ENCODE data around the gene TRAM2. TPM values are rescaled to one million over a fixed set of nuclear protein-coding genes. Genes with fewer than 3 reads are reported as not detected.
A peak's percentile ranks its signal among the peaks of the same experiment; 100 is the strongest.

The TRAM2 gene
- total and polyA plus RNA-seq, 2 of the 13 experiments (the other 11 are each of a cell fraction or from before 2014, with no cell fraction given) = 49.1 to 72.5 TPM

DNA sequence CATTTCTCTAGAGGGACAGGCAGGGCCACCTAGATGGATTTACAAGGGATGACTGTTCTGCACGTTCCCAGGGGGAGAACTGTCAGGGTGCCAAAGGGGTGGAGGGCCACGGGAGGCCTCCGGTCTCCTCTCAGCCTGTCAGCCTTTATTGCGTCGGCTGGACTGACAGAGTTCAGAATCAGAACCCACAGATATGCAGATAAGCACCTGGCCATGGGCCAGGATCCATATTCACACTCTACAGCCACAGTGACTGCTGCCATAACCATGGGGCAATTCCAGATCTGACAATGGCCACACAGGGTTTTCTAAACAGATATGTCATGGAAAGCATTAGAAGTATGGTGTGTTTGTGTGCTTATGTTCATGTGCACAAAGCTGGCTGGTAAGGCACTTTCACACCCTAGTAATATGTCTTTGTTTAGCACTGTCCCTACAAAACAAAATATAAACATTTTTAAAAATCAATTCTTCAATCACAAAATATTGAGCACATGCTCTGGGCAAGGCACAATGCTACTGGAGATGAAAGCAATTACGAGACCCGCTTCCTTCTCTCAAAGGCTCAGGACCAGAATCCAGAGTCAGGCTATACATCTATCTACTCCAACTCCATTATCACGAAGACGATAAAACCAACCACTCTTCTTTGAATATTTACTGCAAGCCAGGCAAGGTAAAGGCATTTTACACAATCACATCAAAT lies 29.1 kb downstream of the TRAM2 start (continued):
- peak; percentile 12; the same call in 1 of the 2 replicates for TF ChIP-seq SMC3 (IDR thresholded peaks at IDR 0.05; ENCODE audit: low read length)
- 0 out of 2 replicates have a peak, but pooled peaks have one; percentile 27 for TF ChIP-seq ZNF652 (CRISPR knock-in tag; IDR thresholded peaks at IDR 0.05; ENCODE audit: borderline replicate concordance, low read depth)
- peak; percentile 37; the same call in 1 of the 2 replicates for TF ChIP-seq TARDBP (CRISPR knock-in tag; IDR thresholded peaks at IDR 0.05)
- TF ChIP-seq TGIF2 (CRISPR knock-in tag; IDR thresholded peaks at IDR 0.05) = peak; percentile 73; the same call in 1 of the 2 replicates
- TF ChIP-seq, protein P1, sequence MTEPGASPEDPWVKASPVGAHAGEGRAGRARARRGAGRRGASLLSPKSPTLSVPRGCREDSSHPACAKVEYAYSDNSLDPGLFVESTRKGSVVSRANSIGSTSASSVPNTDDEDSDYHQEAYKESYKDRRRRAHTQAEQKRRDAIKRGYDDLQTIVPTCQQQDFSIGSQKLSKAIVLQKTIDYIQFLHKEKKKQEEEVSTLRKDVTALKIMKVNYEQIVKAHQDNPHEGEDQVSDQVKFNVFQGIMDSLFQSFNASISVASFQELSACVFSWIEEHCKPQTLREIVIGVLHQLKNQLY (CRISPR knock-in tag; IDR thresholded peaks at IDR 0.05) = 0 out of 2 replicates have a peak, but pooled peaks have one; percentile 38
- peak; percentile 26; the same call in 1 of the 2 replicates for TF ChIP-seq ZNF605 (CRISPR knock-in tag; IDR thresholded peaks at IDR 0.05)
- TF ChIP-seq, protein P2, sequence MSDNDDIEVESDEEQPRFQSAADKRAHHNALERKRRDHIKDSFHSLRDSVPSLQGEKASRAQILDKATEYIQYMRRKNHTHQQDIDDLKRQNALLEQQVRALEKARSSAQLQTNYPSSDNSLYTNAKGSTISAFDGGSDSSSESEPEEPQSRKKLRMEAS (IDR thresholded peaks at IDR 0.05) = peak; percentile 64
- peak; percentile 74 for TF ChIP-seq TEAD3 (CRISPR knock-in tag; optimal IDR thresholded peaks at IDR 0.05; ENCODE audit: borderline replicate concordance)
- TF ChIP-seq, protein P3, sequence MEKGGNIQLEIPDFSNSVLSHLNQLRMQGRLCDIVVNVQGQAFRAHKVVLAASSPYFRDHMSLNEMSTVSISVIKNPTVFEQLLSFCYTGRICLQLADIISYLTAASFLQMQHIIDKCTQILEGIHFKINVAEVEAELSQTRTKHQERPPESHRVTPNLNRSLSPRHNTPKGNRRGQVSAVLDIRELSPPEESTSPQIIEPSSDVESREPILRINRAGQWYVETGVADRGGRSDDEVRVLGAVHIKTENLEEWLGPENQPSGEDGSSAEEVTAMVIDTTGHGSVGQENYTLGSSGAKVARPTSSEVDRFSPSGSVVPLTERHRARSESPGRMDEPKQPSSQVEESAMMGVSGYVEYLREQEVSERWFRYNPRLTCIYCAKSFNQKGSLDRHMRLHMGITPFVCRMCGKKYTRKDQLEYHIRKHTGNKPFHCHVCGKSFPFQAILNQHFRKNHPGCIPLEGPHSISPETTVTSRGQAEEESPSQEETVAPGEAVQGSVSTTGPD (CRISPR knock-in tag; IDR thresholded peaks at IDR 0.05) = peak; percentile 69; the same call in 1 of the 2 replicates
- TF ChIP-seq, protein P4, sequence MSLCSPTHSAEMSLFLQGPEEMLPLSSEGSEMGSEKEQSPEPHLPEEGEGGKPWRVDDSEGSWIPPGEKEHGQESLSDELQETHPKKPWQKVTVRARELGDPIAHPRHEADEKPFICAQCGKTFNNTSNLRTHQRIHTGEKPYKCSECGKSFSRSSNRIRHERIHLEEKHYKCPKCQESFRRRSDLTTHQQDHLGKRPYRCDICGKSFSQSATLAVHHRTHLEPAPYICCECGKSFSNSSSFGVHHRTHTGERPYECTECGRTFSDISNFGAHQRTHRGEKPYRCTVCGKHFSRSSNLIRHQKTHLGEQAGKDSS (CRISPR knock-in tag; IDR thresholded peaks at IDR 0.05; ENCODE audit: borderline replicate concordance, low read depth) = 0 out of 2 replicates have a peak, but pooled peaks have one; percentile 38
- TF ChIP-seq HOXA5 (CRISPR knock-in tag; IDR thresholded peaks at IDR 0.05) = peak; percentile 37; the same call in 1 of the 2 replicates
- peak; percentile 76 for TF ChIP-seq ETV5 (CRISPR knock-in tag; IDR thresholded peaks at IDR 0.05; ENCODE audit: borderline replicate concordance)
- TF ChIP-seq ZNF777 (CRISPR knock-in tag; IDR thresholded peaks at IDR 0.05) = 0 out of 2 replicates have a peak, but pooled peaks have one; percentile 9
- TF ChIP-seq BRCA1 (CRISPR knock-in tag; IDR thresholded peaks at IDR 0.05) = no peak
- TF ChIP-seq PPARG (CRISPR knock-in tag; conservative IDR thresholded peaks at IDR 0.05) = peak; percentile 87
- peak; percentile 91 for TF ChIP-seq MED1 (CRISPR knock-in tag; IDR thresholded peaks at IDR 0.05)
- TF ChIP-seq CENPX (CRISPR knock-in tag; IDR thresholded peaks at IDR 0.05) = no peak
- TF ChIP-seq, protein P5, sequence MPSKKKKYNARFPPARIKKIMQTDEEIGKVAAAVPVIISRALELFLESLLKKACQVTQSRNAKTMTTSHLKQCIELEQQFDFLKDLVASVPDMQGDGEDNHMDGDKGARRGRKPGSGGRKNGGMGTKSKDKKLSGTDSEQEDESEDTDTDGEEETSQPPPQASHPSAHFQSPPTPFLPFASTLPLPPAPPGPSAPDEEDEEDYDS (CRISPR knock-in tag; IDR thresholded peaks at IDR 0.05) = peak; percentile 66
- TF ChIP-seq, protein P6, sequence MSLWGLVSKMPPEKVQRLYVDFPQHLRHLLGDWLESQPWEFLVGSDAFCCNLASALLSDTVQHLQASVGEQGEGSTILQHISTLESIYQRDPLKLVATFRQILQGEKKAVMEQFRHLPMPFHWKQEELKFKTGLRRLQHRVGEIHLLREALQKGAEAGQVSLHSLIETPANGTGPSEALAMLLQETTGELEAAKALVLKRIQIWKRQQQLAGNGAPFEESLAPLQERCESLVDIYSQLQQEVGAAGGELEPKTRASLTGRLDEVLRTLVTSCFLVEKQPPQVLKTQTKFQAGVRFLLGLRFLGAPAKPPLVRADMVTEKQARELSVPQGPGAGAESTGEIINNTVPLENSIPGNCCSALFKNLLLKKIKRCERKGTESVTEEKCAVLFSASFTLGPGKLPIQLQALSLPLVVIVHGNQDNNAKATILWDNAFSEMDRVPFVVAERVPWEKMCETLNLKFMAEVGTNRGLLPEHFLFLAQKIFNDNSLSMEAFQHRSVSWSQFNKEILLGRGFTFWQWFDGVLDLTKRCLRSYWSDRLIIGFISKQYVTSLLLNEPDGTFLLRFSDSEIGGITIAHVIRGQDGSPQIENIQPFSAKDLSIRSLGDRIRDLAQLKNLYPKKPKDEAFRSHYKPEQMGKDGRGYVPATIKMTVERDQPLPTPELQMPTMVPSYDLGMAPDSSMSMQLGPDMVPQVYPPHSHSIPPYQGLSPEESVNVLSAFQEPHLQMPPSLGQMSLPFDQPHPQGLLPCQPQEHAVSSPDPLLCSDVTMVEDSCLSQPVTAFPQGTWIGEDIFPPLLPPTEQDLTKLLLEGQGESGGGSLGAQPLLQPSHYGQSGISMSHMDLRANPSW (CRISPR knock-in tag; IDR thresholded peaks at IDR 0.05; ENCODE audit: borderline replicate concordance) = 0 out of 2 replicates have a peak, but pooled peaks have one; percentile 46

Measured in HepG2 (cell line).